OCI-LY1 (cell line): ENCODE results near the gene SHC1.

ENCODE experiments used
- H2AFZ ChIP-seq: fragments of 200-600 bp; sonication (generic), shearing (Covaris generic); 2 replicates; pipeline ENCODE4 v1.6.0; 2014; ENCODE audit warnings: antibody characterized with exemption, mild to moderate bottlenecking, low read length
- H3F3A ChIP-seq: fragments of 200-600 bp; sonication (generic), shearing (Covaris generic); 2 replicates; pipeline ENCODE4 v1.6.0; 2014; ENCODE audit warnings: mild to moderate bottlenecking, antibody characterized with exemption, low read length, moderate library complexity; ENCODE audit not compliant: insufficient read depth
- H3K27ac ChIP-seq: fragments of 200-600 bp; sonication (generic); 2 replicates; pipeline ENCODE4 v1.5.1; 2014; ENCODE audit warnings: low read length, mixed run types, mild to moderate bottlenecking, low read depth; ENCODE audit not compliant: poor library complexity, severe bottlenecking
- H3K27me3 ChIP-seq: fragments of 200-600 bp; sonication (generic); 2 replicates; pipeline ENCODE4 v1.6.0; 2014; ENCODE audit warnings: antibody characterized with exemption, mild to moderate bottlenecking, low read length, moderate library complexity; ENCODE audit not compliant: insufficient read depth
- H3K36me3 ChIP-seq: fragments of 200-600 bp; sonication (generic); 2 replicates; pipeline ENCODE4 v1.6.1; 2014; ENCODE audit warnings: mild to moderate bottlenecking, antibody characterized with exemption, low read length, moderate library complexity, mixed read lengths; ENCODE audit not compliant: insufficient read depth
- H3K4me1 ChIP-seq: fragments of 200-600 bp; sonication (generic); 2 replicates; pipeline ENCODE4 v1.5.1; 2014; ENCODE audit warnings: mild to moderate bottlenecking, low read length, moderate library complexity; ENCODE audit not compliant: insufficient read depth, severe bottlenecking
- H3K4me2 ChIP-seq: fragments of 200-600 bp; sonication (generic), shearing (Covaris generic); 2 replicates; pipeline ENCODE4 v1.6.1; 2014; ENCODE audit warnings: low read length
- H3K4me3 ChIP-seq: fragments of 200-600 bp; sonication (generic); 2 replicates; pipeline ENCODE4 v1.5.1; 2014; ENCODE audit warnings: low read length, low read depth, mild to moderate bottlenecking, mixed read lengths; ENCODE audit not compliant: poor library complexity, severe bottlenecking
- H3K79me2 ChIP-seq: fragments of 200-600 bp; shearing (Covaris generic); 2 replicates; pipeline ENCODE4 v1.6.1; 2016; ENCODE audit warnings: mixed run types, low read length, mixed read lengths; ENCODE audit not compliant: insufficient read depth
- H3K9ac ChIP-seq: fragments of 200-600 bp; sonication (generic), shearing (Covaris generic); 2 replicates; pipeline ENCODE4 v1.6.1; 2014; ENCODE audit warnings: mild to moderate bottlenecking, low read length, mixed read lengths
- H3K9me2 ChIP-seq: fragments of 200-600 bp; sonication (generic), shearing (Covaris generic); 2 replicates; pipeline ENCODE4 v1.6.1; 2014; ENCODE audit warnings: low read depth, mild to moderate bottlenecking, low read length, mixed read lengths
- H3K9me3 ChIP-seq: fragments of 200-600 bp; shearing (Covaris generic); 2 replicates; pipeline ENCODE4 v1.6.1; 2014; ENCODE audit warnings: low read length, mixed read lengths
- H4K20me1 ChIP-seq: fragments of 200-600 bp; sonication (generic), shearing (Covaris generic); 2 replicates; pipeline ENCODE4 v1.6.0; 2016; ENCODE audit warnings: mild to moderate bottlenecking, low read length; ENCODE audit not compliant: insufficient read depth
- CTCF ChIP-seq: fragments of 200-600 bp; sonication (generic), shearing (Covaris generic); IDR thresholded peaks from 2 replicates; pipeline ENCODE4 v1.5.1; 2017; ENCODE audit warnings: mild to moderate bottlenecking, antibody characterized with exemption, low read length, moderate library complexity, mixed read lengths
- EZH2 ChIP-seq: fragments of 200-600 bp; sonication (generic), shearing (Covaris generic); IDR thresholded peaks from 2 replicates; pipeline ENCODE4 v1.8.0; 2017; ENCODE audit warnings: borderline replicate concordance, mixed run types, mild to moderate bottlenecking, antibody characterized with exemption, low read length, moderate library complexity, mixed read lengths

SHC1 gene

GRCh38 chr1:154970631-154971340 is at the start of gene SHC1:
Gene SHC1 (minus strand): TSS chr1:154970747. CDS start chr1:154970526, 221 bp downstream.
- peaks cover 33% of the 10 kb centered on the region for H3K36me3 ChIP-seq
- no peak within 1 kb of the TSS for H2AFZ ChIP-seq
- TF ChIP-seq CTCF, result no peak
- TF ChIP-seq EZH2, result no peak
- H3K9me2 ChIP-seq, result no peaks in the 10 kb centered on the region
- no peaks in the 10 kb centered on the region for H3F3A ChIP-seq
- peaks cover 35% of the 10 kb centered on the region for H3K4me1 ChIP-seq
- H3K9me3 ChIP-seq, result no peaks in the 10 kb centered on the region
- H3K4me2 ChIP-seq, result peak within 1 kb of the TSS; percentile 71
- peak within 1 kb of the TSS; percentile 53 for H3K9ac ChIP-seq
- peak within 1 kb of the TSS; percentile 52 for H3K4me3 ChIP-seq
- H3K27me3 ChIP-seq, result no peaks in the 10 kb centered on the region
- H3K79me2 ChIP-seq, result peaks cover 9% of the 10 kb centered on the region
- peak within 1 kb of the TSS; percentile 69 for H3K27ac ChIP-seq
- no peaks in the 10 kb centered on the region for H4K20me1 ChIP-seq

GRCh38 chr1:155019377-155020245 is 49.1 kb upstream of the SHC1 start:
- Histone ChIP-seq H3K9ac (no peak overlapping the region), H3K4me1 (peaks cover 20% of the 10 kb centered on the region), H3F3A (no peaks in the 10 kb centered on the region), H3K4me3 (no peak overlapping the region), H3K27me3 (0 out of 2 replicates have a peak, but pooled peaks cover 3% of the 10 kb centered on the region), H3K27ac (no peak overlapping the region), H3K79me2 (no peaks in the 10 kb centered on the region), H3K9me3 (no peaks in the 10 kb centered on the region), H4K20me1 (no peaks in the 10 kb centered on the region), H3K4me2 (no peak overlapping the region), H3K36me3 (peaks cover 4% of the 10 kb centered on the region), H2AFZ (no peak overlapping the region), H3K9me2 (no peaks in the 10 kb centered on the region)
- TF ChIP-seq CTCF (no peak), EZH2 (no peak)

- H3K27ac ChIP-seq, result no peak overlapping the region
- no peak for TF ChIP-seq EZH2
- TF ChIP-seq CTCF, result no peak
- no peak overlapping the region for H3K4me2 ChIP-seq
These were observed 48.2 kb upstream of the SHC1 start for GRCh38 chr1:155018617-155019348.

More at GRCh38 chr1:155018617-155019348, 48.2 kb upstream of the SHC1 start:
- Histone ChIP-seq H3F3A (no peaks in the 10 kb centered on the region), H3K79me2 (no peaks in the 10 kb centered on the region), H2AFZ (no peak overlapping the region), H3K4me3 (no peak overlapping the region), H3K36me3 (peaks cover 4% of the 10 kb centered on the region), H3K27me3 (no peaks in the 10 kb centered on the region), H3K9ac (no peak overlapping the region), H4K20me1 (no peaks in the 10 kb centered on the region), H3K4me1 (peaks cover 20% of the 10 kb centered on the region), H3K9me3 (no peaks in the 10 kb centered on the region), H3K9me2 (no peaks in the 10 kb centered on the region)
